GM19035 (cell line): ENCODE data around the gene KIF26A.

Experiments used
- ATAC-seq: cut with Tn5 transposase; IDR thresholded peaks from one replicate; pipeline ENCODE4 v1.9.1; 2021; ENCODE audit not compliant: unreplicated experiment

Gene KIF26A

DNA sequence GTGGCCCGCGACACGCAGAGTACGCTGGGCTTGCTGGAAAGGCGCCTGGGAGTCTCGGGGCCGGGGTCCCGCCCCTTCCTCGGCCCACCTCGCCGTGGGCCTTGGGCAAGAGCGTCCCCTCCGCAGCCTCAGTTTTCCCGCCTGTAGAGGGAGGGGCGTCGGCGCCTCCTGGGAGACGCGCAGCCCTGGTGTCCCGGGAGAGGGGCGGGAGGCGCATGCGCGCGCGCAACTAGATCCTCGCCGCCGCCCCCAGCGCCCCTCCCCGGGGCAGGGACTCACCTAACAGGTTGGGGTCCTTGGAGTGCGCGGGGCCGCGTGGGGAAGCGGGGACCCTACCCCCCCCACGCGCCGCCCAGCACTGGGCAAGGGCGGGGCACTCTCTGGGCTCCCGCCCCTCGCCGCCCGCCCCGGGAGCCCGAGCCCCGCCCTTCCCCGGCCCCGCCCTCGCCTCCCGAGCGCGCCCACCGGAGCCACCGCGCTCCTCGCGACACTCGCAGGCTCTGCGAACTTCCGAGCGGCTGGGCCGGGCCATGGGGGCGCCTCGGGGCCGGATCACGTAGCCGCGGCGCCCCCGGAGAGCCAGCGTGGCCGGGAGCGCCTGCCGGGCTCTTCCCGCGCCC lies at the start of gene KIF26A:
Gene KIF26A (plus strand): TSS at position 490 of the 620 bp plus-strand sequence. CDS start 136 bp downstream, outside the sequence.
- ATAC-seq, result no peak

DNA sequence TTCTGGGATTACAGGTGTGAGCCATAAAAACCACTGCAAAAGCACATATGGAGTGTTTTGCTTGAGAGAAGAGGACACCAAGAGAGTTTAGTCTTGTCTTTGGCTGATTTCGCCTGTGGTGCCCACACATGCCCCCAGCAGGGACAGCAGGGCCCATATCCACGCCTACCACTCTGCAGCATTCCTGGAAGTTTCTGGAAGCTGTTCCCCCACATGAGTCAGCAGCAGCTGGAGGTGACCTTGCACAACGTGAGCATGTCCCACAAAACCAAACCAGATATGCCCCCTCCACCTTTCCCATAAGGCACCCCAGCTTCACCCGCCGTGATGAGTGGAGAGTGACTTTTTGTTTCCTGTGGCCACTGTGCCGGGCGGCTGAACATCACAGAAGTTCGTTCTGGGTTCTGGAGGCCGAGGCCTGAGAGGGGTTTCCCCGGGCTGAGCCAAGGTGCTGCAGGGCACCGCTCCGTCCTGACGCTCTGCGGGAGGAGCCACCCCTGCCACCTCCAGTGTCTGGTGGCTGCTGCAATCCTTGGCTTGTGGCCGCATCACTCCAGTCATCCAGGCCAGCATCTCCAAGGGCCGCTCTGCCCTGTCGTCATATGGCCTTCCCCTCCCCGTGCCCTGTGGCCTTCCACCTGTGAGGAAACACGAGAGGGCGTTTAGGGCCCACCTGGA lies 48.2 kb upstream of the KIF26A start:
- no peak for ATAC-seq

DNA sequence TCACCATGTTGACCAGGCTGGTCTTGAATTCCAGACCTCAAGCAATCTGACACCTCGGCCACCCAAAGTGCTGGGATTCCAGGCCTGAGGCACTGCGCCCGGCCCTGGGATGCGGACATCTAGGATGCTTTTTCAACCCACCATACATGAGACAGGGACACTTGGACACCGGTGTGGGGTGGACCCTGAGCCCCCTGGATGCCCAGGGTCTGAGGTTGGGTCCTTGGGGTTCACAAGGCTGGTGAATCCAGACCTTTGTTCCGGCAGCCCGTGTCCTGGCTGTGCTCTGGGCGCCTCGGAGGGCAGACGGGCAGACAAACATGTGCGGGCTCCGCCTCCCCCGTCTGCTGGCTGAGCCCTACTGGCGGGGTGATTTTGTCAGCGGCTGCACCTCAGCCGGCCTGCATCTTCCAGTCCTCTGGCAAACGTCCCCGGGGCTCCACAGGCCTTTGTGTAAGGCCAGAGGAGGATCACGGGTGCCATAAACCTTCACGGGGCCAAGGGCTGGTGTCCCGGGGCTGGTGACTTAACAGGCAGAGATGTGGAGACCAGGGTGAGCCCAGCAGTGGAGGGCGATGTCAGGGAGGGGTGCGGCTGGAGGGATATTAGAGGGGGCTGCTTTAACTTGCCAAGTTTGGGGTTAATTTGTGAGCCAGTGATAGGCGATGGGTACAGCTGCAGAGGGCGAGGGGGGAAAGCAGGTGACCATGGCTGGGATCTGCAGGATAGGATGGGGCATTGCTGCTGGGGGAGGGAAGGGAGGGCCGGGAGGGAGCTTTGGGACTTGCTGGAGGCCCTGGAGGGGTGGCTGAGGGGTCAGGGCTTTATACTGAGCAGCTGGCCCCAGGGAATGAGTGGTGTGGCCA lies 47.1 kb upstream of the KIF26A start:
- no peak for ATAC-seq

DNA sequence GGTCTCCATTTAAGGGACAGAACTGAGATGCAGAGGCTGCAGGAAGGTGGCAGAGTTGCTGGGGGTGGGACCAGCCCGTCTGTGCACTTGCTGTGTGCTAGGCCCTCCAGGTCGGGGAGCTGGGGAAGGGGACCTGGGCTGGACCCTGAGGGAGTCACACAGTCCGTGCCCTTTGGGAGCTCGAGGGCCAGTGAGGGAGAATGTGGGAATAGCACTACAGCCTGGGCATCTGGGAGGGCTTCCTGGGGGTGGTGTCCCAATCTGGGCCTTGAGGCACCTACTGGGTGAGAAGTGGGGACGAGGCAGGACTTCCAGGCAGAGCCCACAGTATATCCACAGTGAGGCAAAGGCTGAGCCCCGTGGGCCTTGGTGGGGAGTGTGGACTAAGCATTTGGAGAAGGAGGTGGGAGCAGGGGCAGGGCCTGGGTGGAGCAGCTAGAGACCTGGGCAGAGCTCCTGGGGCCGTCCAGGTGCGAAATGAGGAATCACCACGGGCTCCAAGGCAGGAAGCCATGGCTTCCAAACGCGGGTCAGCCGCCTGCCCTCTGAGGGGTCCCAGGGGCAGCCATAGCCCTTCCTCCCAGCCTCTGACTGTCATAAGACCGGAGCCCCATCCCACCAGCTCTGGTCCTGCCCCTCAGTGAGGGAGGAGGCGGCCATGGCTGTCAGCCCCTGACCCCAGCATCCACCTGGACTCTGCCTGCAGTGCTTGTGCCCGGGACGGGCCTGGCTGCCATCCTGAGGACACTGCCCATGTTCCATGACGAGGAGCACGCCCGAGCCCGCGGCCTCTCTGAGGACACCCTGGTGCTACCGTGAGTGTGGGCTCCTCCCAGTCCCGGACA lies 46.2 kb upstream of the KIF26A start:
- ATAC-seq, result no peak

DNA sequence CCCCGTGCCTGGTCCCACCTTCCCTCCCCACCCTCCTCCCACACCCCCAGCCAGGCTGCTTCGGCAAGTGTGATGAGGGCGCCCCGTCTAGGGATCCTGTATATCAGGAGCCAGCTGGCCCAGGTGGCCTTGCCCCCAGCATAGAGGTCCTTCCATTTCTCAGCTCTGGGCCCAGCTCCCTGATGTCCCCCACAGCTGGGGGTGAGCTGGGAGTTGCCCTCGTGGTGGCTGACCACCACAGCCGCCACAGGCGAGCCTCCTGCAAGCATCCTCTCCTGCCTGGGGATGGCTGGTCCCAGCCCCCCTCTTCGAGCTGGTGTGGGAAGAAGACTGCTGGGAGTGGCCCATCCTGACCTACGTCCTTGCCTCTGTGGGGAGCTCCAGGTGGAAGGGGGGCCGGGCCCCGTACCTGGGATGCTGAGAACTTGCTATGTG lies 45.4 kb upstream of the KIF26A start:
- ATAC-seq, result no peak

DNA sequence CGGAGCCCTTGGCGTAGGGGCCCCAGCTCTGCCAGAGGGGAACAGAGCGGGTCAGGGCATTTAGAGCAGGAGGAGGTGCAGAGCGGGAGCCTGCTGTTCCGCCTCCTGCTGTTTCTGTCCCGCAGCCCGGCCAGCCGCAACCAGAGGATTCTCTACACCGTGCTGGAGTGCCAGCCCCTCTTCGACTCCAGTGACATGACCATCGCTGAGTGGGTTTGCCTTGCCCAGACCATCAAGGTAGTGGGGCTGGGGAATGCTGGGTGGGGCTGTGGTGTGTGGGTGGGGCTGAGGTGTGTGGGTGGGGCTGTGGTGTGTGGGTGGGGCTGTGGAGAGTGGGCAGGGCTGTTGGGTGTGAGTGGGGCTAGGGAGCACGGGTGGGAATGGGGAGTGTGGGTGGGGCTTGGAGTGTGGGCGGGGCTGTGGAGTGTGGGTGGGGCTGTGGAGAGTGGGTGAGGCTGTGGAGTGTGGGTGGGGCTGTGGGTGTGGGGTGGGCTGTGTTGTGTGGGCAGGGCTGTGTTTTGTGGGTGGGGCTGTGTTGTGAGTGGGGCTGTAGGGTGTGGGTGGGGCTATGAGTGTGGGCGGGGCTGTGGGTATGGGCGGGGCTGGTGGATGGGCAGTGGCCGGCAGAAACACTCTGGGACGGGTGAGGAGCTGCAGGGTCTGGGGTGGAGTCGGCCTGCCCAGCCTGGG lies 44.9 kb upstream of the KIF26A start:
- ATAC-seq, result no peak

DNA sequence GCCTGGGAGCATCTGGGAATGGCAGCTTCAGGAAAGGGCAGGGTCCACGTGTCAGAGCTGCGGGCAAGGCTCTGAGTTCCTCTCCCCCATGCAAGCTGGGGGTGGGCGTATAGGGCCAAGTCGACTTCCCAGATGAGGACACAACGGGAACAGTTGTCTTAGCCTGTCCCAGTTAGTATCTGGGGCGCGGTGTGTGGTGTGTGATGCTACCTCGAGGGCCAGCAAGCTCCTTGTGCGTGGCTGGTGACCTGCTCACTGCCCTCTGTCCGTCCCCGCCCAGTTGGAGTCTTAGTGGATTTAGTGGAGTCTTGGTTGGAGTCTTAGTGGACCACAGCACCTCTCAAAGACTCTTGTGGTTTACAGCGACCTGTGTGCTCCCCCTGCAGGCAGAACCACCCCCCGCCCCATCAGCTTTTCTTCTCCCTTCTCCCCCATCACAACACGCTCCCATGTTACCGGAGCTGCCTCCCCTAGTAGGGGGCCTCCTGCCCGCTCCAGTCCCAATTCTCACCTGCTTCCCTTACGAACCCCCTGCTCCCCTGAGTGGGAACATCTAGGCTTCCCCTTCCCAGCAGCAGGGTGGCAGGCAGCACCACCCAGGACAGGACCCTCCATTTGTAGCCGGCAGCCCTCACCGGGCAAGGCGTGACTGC lies 44.2 kb upstream of the KIF26A start:
- ATAC-seq, result no peak

DNA sequence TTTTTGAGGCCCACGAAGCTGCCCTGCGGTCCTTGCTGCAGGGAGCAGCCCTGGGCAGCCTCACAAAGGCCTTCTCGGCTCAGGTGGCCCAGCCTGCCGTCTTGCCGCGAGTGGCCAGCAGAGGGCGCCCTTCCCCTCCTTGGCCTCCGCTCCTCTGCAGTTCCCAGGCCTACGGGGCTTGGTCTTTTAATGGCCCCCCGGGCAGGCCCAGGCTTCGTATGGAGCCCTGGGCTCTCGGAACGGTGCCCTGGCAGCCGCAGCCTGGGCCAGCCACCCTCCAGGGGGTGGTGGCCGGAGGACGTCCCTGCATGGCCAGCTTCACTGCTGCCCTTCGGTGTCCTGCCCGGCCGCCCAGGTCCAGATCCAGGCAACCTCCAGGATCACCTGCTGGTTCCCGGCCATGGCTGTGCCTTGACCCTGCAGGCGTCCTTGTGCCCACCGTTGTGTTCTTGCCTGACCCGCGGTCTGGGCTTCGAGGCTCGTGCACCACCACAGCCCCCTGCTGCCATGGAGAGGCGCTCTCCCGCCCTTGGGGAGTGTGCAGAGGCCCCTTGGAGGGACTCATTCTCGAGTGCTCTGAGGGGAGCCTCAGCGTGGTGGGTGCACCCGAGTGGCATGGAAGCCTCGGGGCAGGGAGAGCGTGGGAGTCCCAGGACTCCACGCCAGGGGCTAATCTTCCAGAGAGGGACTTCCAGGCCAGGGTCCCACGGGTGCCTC lies 43.5 kb upstream of the KIF26A start:
- ATAC-seq, result no peak

DNA sequence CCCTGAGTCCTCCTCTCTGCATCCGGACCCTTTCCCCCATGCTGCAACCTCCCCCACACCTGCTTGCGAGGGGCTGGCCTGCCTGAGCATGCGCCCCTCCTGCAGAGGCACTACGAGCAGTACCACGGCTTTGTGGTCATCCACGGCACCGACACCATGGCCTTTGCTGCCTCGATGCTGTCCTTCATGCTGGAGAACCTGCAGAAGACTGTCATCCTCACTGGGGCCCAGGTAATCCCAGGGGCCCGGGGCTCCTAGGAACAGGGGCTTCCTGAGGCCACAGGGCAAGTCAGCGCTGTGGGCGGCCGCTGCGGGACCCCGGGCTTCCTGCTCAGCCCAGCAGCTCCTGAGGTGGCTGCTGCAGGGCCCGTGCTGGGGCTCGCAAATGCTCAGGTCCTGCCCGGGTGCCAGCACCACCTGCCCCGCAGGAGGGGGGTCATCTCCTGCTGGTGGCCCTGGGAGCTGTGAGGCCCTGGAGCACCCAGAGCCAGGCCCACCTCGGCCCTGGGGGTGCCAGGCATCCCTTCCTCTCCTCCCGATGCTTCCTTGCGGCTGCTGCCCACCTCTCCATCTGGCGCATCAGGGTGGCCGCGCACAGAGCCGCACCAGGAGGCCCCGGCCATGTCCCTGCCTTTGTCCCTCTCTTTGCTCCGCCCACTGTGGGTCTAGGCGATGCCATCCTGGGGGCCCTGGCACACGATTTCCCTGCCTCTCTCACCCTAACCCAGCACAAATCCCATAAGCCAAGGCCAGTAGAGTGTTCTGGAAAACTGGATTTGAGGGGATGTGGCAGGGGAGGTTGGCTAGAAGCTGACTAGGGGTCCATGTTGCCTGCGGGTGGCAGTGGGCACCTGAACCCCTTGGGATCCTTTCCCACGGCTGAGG lies 42.7 kb upstream of the KIF26A start:
- ATAC-seq, result no peak

DNA sequence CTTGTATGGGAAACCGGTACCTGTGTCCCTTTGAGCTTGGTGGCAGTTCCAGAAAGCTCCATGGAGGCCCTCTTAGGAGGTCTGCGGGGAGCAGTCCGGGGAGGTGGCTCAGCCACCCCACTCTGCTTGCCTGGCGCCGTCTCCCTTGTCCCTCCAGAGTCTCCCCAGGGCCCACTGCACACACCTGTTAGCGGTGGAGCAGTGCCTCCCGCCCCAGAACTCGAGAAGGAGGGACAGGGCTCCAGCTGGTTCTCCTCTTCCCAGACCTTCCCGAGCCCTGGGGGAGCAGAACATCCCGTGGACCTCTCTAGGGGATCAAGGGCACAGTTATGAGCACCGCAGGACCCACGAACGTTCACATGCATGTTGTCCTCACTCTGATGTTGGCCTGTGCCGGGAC lies 42.1 kb upstream of the KIF26A start:
- no peak for ATAC-seq

DNA sequence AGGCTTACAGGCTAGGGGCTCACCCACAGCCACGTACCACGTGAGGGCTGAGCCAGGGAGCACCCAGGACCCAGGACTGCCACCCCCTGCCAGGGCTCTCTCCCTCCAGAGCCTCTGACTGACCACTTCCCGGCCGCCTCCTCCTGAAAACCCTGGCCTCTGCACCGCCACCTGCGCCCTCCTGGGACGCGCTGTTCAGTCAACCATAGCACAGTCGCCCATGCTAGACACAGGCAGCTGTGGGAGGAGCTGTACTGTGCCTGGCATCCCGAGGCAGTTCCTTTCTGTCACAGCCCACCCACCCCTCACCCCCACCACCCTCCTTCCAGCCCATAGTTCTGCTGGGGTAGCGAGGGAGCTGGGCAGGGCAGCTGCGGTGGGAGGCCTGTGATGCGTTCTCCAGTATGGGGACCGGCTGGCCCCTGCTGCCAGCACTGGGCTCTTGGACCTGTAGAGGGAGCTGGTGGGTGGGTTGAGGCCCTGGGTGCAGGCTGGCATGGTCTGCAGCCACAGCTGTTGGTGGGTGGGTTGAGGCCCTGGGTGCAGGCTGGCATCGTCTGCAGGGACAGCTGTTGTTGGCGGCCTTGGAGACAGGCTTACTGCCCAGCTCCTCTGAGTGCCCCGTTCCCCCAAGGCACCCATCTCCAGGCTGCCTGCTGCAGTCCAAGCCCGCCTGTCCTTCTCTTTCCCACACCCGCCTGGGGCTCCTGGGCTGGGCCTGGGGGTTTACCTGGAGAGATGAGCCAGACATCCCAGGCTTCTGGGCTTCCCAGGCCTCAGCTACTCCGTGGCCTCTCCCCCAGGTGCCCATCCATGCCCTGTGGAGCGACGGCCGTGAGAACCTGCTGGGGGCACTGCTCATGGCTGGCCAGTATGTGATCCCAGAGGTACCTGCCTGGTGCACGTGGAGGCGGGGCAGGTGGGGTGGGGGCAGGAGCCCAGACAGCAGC lies 41.4 kb upstream of the KIF26A start:
- no peak for ATAC-seq

DNA sequence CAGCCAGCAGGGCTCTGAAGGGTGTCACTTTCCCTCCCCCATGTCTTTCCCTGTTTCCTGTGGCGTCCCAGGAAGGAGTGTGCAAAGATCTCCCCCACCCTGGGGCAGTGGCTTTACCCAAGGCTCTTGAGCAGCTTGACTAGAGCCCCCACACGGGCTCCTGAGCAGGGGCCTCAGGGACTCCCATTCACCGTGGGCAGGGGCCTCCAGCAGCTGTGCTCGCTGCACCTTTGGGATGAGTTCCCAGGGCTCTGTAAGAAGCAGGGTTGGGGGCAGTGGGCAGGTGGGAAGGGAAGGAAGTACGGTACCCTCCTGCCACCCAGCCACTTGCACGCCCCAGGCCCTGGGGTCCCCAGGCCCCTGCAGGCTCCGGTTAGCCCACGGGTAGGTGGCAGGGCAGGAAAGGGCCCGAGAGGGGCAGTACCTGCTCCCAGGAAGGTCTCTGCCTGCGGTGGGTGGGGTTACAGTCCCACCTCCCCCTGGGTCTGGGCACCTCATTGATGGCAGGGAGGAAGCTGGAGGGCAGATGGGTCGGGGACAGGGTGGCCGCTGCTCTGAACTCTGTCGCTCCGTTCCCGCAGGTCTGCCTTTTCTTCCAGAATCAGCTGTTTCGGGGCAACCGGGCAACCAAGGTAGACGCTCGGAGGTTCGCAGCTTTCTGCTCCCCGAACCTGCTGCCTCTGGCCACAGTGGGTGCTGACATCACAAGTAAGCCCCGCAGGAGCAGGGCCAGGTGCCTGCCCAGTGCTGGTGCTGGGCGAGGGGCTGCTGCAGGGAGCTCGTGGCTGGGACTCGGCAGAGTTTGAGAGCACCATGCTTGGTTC lies 39.9 kb upstream of the KIF26A start:
- ATAC-seq, result no peak

DNA sequence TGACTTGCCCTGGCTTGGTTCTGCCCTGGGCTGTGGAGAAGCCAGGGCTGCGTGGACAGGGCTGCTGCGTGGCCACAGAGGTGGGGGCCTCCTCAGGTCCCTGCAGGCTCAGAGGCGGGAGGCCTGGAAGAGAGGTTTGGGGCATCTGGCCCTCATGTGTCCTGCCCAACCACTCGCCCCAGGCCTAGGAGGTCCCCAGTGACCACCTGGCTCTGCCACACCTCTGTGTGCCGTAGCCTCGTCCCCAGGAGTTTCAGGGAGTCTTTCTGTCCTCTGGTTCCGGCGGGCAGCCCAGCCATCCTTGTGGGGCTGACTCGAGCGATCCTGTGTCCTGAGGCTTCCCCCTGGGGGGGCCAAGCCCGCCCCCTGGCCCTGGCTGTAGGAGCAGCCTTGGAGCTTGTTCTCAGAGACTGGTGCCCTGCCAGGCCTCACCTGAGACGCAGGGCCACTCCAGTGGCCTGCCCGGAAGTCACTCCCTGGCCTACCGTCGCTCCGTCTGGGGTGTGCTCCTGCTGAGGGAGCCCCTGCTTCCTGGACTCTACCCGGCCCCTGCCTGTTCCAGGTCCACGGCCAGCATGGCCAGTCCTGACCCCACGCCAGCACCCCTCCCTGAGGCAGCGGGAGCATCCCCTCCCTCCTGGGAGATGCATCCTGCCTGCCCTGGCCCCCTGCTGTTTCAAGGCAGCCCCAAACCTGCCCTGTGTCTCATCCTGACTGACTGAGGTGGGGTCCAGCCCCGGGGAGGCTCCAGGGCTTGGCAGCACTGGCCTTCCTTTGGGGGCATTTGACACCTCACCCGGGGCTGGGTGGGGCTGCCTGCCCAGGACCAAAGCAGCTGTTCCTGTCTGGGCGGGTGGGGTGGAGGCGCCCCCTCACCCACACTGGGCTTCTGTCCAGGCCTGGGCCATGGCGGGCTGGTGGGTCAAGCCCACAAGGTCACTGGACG lies 39.0 kb upstream of the KIF26A start:
- ATAC-seq, result no peak

DNA sequence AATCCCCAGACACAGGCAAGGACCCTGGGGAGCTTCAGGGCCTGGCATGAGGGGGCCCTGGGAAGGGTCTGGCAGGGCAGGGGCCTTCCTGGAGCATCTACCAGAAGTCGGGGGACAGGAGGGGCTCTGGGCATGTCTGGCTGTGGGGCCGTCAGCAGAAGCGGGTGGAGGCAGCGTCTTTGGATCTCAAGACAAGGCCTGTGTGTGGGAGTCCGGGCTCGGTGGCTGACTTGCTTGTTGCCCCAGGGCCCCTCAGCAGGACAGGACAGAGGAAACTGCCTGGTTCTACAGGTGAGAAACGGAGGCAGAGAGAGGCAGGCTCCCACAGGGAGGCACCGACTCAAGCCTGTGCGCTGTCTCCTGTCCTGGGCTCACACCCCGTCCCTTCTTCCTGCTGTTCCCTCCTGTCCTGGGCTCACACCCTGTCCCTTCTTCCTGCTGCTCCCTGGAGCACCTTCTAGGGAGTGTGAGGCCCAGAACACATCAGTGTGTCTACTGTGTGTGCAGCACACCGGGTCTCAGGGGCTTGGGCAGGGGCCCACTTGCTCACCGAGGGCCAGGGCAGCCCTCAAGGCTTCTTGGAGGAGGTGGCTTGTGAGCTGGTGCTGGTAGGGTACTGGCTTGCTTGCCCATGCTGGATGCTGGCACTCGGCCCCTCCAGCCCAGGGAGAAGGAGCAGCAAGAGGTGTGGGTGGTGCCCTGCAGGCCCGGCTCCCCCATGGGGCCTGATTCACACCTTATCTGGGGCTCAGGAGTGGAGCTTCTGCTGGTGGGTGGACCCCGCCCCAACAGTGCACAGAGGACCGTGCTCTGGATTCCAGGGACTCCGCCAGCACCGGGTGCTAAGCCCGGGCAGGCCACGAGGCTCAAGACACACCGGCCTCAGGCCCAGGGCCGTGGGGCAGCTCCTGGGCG lies 38.0 kb upstream of the KIF26A start:
- ATAC-seq, result no peak
